Measurements from ENCODE around the gene DHX30. TPM values are rescaled to one million over a fixed set of nuclear protein-coding genes. Genes with fewer than 3 reads are reported as not detected.
A peak's percentile ranks its signal among the peaks of the same experiment; 100 is the strongest.

The DHX30 gene
- total and polyA plus RNA-seq, 2 of the 8 experiments (the other 6 are each of a cell fraction or from before 2014, with no cell fraction given) = 82.4 to 97.9 TPM

- TF ChIP-seq CHD7 (IDR thresholded peaks at IDR 0.05; ENCODE audit: insufficient replicate concordance, low read length) = no peak
- TF ChIP-seq RBBP5 (IDR thresholded peaks at IDR 0.05; ENCODE audit: borderline replicate concordance, low read depth, low read length) = no peak; the same call in 1 of the 2 replicates
- TF ChIP-seq SP4 (IDR thresholded peaks at IDR 0.05; ENCODE audit: low read length) = no peak
- TF ChIP-seq E2F6 (IDR thresholded peaks at IDR 0.05) = no peak
- no peak for TF ChIP-seq USF2 (IDR thresholded peaks at IDR 0.05; ENCODE audit: low read length)
- peak; percentile 83 for TF ChIP-seq POLR2AphosphoS5 (IDR thresholded peaks at IDR 0.05; ENCODE audit: low read depth, low read length)
- TF ChIP-seq CEBPB (IDR thresholded peaks at IDR 0.05; ENCODE audit: low read depth, low read length) = no peak
These were observed 21.9 kb upstream of the DHX30 start (continued) for GRCh38 chr3:47780741-47781684.
